K562 (cell line): ENCODE measurements around the gene AKIRIN1. TPM values are rescaled to one million over a fixed set of nuclear protein-coding genes. Genes with fewer than 3 reads are reported as not detected.
A peak's percentile ranks its signal among the peaks of the same experiment; 100 is the strongest.

Experiments
- ATAC-seq: fragments of 200-7000 bp; cut with Tn5 transposase; 3 replicates; pipeline ENCODE4 v1.9.1; 2020; ENCODE audit warnings: moderate library complexity
- BruUV-seq: library from RNA; stranded (reverse); fragments of 400-500 nt; replicated peaks from 2 replicates; lab custom pipeline; 2021; lab: Mats Ljungman, UMichigan
- CTCF ChIA-PET: fragments of 300-600 bp; formaldehyde crosslinking; extraction: SDS; loops from one replicate; lab custom pipeline; 2021; ENCODE audit warnings: low intra/inter-chr PET ratio; lab: Yijun Ruan, JAX
- POLR2A ChIA-PET: fragments of 300-600, 350-650 bp; sonication (Branson Sonifier 250); formaldehyde crosslinking; extraction: SDS; loops from one replicate; lab custom pipeline; 2021; ENCODE audit warnings: antibody characterized with exemption, inconsistent platforms; lab: Yijun Ruan, JAX
- DNase-seq, 4 experiments: peaks; one replicate each; pipeline versions ENCODE4 v3.0.0 to v3.0.0-alpha.2; 2011 to 2018; ENCODE audit warnings: low spot score in 3 of 4, mixed read lengths in 3 of 4; ENCODE audit errors: extremely low read depth in 1 of 4
- FAIRE-seq: peaks from 2 replicates; lab custom pipeline; 2011; peaks lifted over from hg19 to GRCh38; lab: Jason Lieb, UNC
- H2AFZ ChIP-seq: 2 replicates; pipeline ENCODE4 v1.6.0; 2011; ENCODE audit warnings: low read depth, low read length, control low read depth, inconsistent platforms
- H3K27ac ChIP-seq: fragments of 200-600 bp; 3 replicates; pipeline ENCODE4 v1.8.0; 2011; ENCODE audit warnings: low read depth, mild to moderate bottlenecking, control low read depth, inconsistent platforms, low read length, moderate library complexity, mixed read lengths; ENCODE audit errors: extremely low read depth
- H3K27me3 ChIP-seq, 2 experiments: fragments of 300-600 bp in 1 of 2; 2 replicates in 1 of 2; 3 replicates in 1 of 2; pipeline versions ENCODE4 v1.6.0 to v1.8.0; 2011; ENCODE audit warnings: inconsistent platforms in 2 of 2, low read length in 2 of 2, mild to moderate bottlenecking in 1 of 2, mixed read lengths in 1 of 2, moderate library complexity in 1 of 2; ENCODE audit not compliant: control insufficient read depth in 2 of 2, insufficient read depth in 2 of 2
- H3K36me3 ChIP-seq: fragments of 300-600 bp; 3 replicates; pipeline ENCODE4 v1.8.0; 2011; ENCODE audit warnings: mild to moderate bottlenecking, low read length, inconsistent platforms; ENCODE audit not compliant: control insufficient read depth, insufficient read depth
- H3K4me1 ChIP-seq, 2 experiments: fragments of 200-600 bp in 1 of 2; replicated peaks in 1 of 2; 2 replicates in 1 of 2; 3 replicates in 1 of 2; pipeline versions ENCODE4 v1.5.1 to v1.8.0; 2011; ENCODE audit warnings: inconsistent platforms in 2 of 2, low read length in 2 of 2, mild to moderate bottlenecking in 1 of 2, mixed read lengths in 1 of 2, moderate library complexity in 1 of 2; ENCODE audit not compliant: control insufficient read depth in 2 of 2, insufficient read depth in 2 of 2
- H3K4me2 ChIP-seq: 2 replicates; pipeline ENCODE4 v1.6.1; 2011; ENCODE audit warnings: low read length, control low read depth, inconsistent platforms, mixed read lengths; ENCODE audit not compliant: insufficient read depth
- H3K4me3 ChIP-seq: fragments of 200-600 bp; sonication (generic), shearing (Covaris generic); 2 replicates; pipeline ENCODE4 v1.5.1; 2016; ENCODE audit warnings: control low read depth, inconsistent platforms
- H3K79me2 ChIP-seq: fragments of 200-600 bp; 3 replicates; pipeline ENCODE4 v1.8.0; 2011; ENCODE audit warnings: low read length, inconsistent platforms; ENCODE audit not compliant: control insufficient read depth, insufficient read depth
- H3K9ac ChIP-seq, 2 experiments: 2 replicates each; pipeline versions ENCODE4 v1.6.0 to v1.6.1; 2011; ENCODE audit warnings: low read depth in 2 of 2, low read length in 2 of 2, control low read depth in 1 of 2, inconsistent platforms in 1 of 2, mild to moderate bottlenecking in 1 of 2, mixed read lengths in 1 of 2; ENCODE audit not compliant: insufficient read depth in 1 of 2
- H3K9me1 ChIP-seq: one replicate; pipeline ENCODE4 v1.6.0; 2011; ENCODE audit warnings: inconsistent platforms, mild to moderate bottlenecking, low read length, moderate library complexity; ENCODE audit not compliant: control insufficient read depth, insufficient read depth
- H3K9me3 ChIP-seq: replicated peaks from 2 replicates; pipeline ENCODE4 v1.5.1; 2011; ENCODE audit warnings: low read depth, low read length, inconsistent platforms; ENCODE audit not compliant: control insufficient read depth, insufficient read depth
- H4K20me1 ChIP-seq: replicated peaks from 2 replicates; pipeline ENCODE4 v1.6.1; 2011; ENCODE audit warnings: low read length, inconsistent platforms, mixed read lengths; ENCODE audit not compliant: control insufficient read depth, insufficient read depth
- BRD9 ChIP-seq: fragments of 450-650 bp; IDR thresholded peaks from 2 replicates; pipeline ENCODE4 v1.6.1; 2018; ENCODE audit warnings: low read depth; ENCODE audit not compliant: partially characterized antibody
- CTCF ChIP-seq, 3 experiments: IDR thresholded peaks in 2 of 3; conservative IDR thresholded peaks in 1 of 3; 2 replicates each; pipeline ENCODE4 v1.5.1; 2011 to 2012; ENCODE audit warnings: low read length in 3 of 3, mild to moderate bottlenecking in 3 of 3, control low read depth in 2 of 3, improper control_type of control experiment in 1 of 3, inconsistent platforms in 1 of 3, low read depth in 1 of 3, mixed read lengths in 1 of 3, moderate library complexity in 1 of 3; ENCODE audit not compliant: insufficient read depth in 2 of 3
- GABPB1 ChIP-seq: sonication (generic); formaldehyde crosslinking; IDR thresholded peaks from 2 replicates; pipeline ENCODE4 v1.8.0; 2022; ENCODE audit warnings: mild to moderate bottlenecking, missing genetic modification reagents
- GATA2 ChIP-seq: sonication (generic); formaldehyde crosslinking; IDR thresholded peaks from 2 replicates; pipeline ENCODE4 v1.4.0; 2020; ENCODE audit warnings: mild to moderate bottlenecking, missing genetic modification reagents
- HMBOX1 ChIP-seq: sonication (generic); IDR thresholded peaks from 2 replicates; pipeline ENCODE4 v1.6.1; 2016
- HOXB6 ChIP-seq: fragments of 250-450 bp; sonication (Bioruptor Pico); IDR thresholded peaks from 2 replicates; pipeline ENCODE4 v1.5.1; 2022; ENCODE audit warnings: mild to moderate bottlenecking, borderline replicate concordance
- MEIS2 ChIP-seq: fragments of 450-650 bp; IDR thresholded peaks from 2 replicates; pipeline ENCODE4 v1.6.1; 2014; ENCODE audit warnings: mild to moderate bottlenecking; ENCODE audit not compliant: partially characterized antibody
- NRF1 ChIP-seq, 2 experiments: fragments of 450-650 bp; IDR thresholded peaks in 1 of 2; conservative IDR thresholded peaks in 1 of 2; 2 replicates each; pipeline ENCODE4 v1.6.1; 2014; ENCODE audit warnings: mild to moderate bottlenecking in 2 of 2
- PBX2 ChIP-seq, 2 experiments: IDR thresholded peaks in 1 of 2; conservative IDR thresholded peaks in 1 of 2; 2 replicates each; pipeline ENCODE4 v1.6.1; 2016; ENCODE audit warnings: low read depth in 2 of 2, mild to moderate bottlenecking in 1 of 2, missing compliant biosample characterization in 1 of 2, missing genetic modification characterization in 1 of 2, moderate library complexity in 1 of 2
- YY1 ChIP-seq, 3 experiments: IDR thresholded peaks; 2 replicates each; pipeline ENCODE4 v1.6.1; 2011; ENCODE audit warnings: low read length in 2 of 3, mild to moderate bottlenecking in 2 of 3, moderate library complexity in 2 of 3, borderline replicate concordance in 1 of 3, control low read depth in 1 of 3, low read depth in 1 of 3; ENCODE audit not compliant: insufficient read depth in 3 of 3, insufficient replicate concordance in 2 of 3, control insufficient read depth in 1 of 3, insufficient read length in 1 of 3; ENCODE audit errors: extremely low read depth in 1 of 3
- ZNF263 ChIP-seq: sonication (generic); formaldehyde crosslinking; IDR thresholded peaks from 2 replicates; pipeline ENCODE4 v1.8.0; 2022; ENCODE audit warnings: mild to moderate bottlenecking, missing genetic modification reagents, borderline replicate concordance
- ZNF79 ChIP-seq: fragments of 250-450 bp; sonication (Bioruptor Pico); IDR thresholded peaks from 2 replicates; pipeline ENCODE4 v1.4.0; 2020; ENCODE audit warnings: low read depth, mild to moderate bottlenecking, moderate library complexity
- WGBS: fragments of 100-300 bp; shearing (Covaris generic); methylation state at CpG from one replicate; pipeline ENCODE4 v1.1.6; 2016; ENCODE audit warnings: low coverage, mixed read lengths; ENCODE audit not compliant: insufficient coverage; ENCODE audit errors: missing lambda C conversion rate; 5-methylcytosine and 5-hydroxymethylcytosine counted together
- in situ Hi-C: fragments of 300-500 bp; cut with MboI; formaldehyde crosslinking; loops from 4 replicates; pipeline ENCODE4 v1.15.0; 2018; ENCODE audit warnings: inconsistent platforms, mixed read lengths
- intact Hi-C: fragments of 100-400 bp; cut with micrococcal nuclease; formaldehyde crosslinking; loops from 2 replicates; pipeline ENCODE4 v1.14.2; 2022
- polyA plus RNA-seq, 8 experiments: library from polyadenylated mRNA; depleted of rRNA in 4 of 8; stranded (reverse) in 5 of 8; unstranded in 3 of 8; fragments of >200 nt; fragmentation: Nextera tagmentation in 2 of 8; fragmentation: Illumina TruSeq in 1 of 8; extraction: Ambion mirVana in 2 of 8; extraction: Trizol in 1 of 8; gene quantifications; 2 replicates each; pipeline versions ENCODE4 v1.2.1 to v1.2.3, GENCODE V29; 2011 to 2014; ENCODE audit warnings: inconsistent platforms in 1 of 8, missing spikeins in 1 of 8
- total RNA-seq, 7 experiments: library from RNA; depleted of rRNA in 6 of 7; stranded (reverse); fragments of >200 nt in 6 of 7; fragmentation: Illumina TruSeq in 2 of 7; extraction: Trizol in 2 of 7; gene quantifications; 2 replicates each; pipeline versions ENCODE4 v1.2.1 to v1.2.3, GENCODE V29; 2011 to 2021; ENCODE audit warnings: low replicate concordance in 1 of 7
- TF ChIP-seq, protein P1 (sequence below): fragments of 250-450 bp; sonication (Bioruptor Pico); IDR thresholded peaks from 2 replicates; pipeline ENCODE4 v1.8.0; 2021; ENCODE audit warnings: mild to moderate bottlenecking, moderate library complexity

Gene AKIRIN1
- total and polyA plus RNA-seq, 9 of the 15 experiments (the other 6 are each of a cell fraction or from before 2014, with no cell fraction given): 11.5 to 139 (median 83.4) TPM

- Histone ChIP-seq H3K9me3 (no peaks in the 10 kb centered on the region), H3K9ac (peak overlapping the region in 1 of 2 experiments; percentile 1; a peak in 1 of 4 replicates), H4K20me1 (no peaks in the 10 kb centered on the region), H3K9me1 (peaks cover 3% of the 10 kb centered on the region), H3K4me2 (peak overlapping the region; percentile 15; the same call in 1 of the 2 replicates), H3K4me3 (no peak overlapping the region), H3K27me3 (no peaks in the 10 kb centered on the region), H3K27ac (no peak overlapping the region), H3K36me3 (no peaks in the 10 kb centered on the region; the same call in 2 of the 3 replicates), H3K79me2 (no peaks in the 10 kb centered on the region), H2AFZ (peak overlapping the region; percentile 44), H3K4me1 (peaks cover 29 to 30% of the 10 kb centered on the region in 2 experiments)
- ATAC-seq (peak; percentile 88), FAIRE-seq (peak; percentile 76), DNase-seq (peak; percentile 59 to 70 (median 64))
- in situ Hi-C loops (no loop called here), intact Hi-C loops (no loop called here)
- 47% methylated on average over 1 of the region's 1 CpG for WGBS
- ChIA-PET POLR2A (interaction anchor here (0.6 to 1.4 kb wide), 5 partner anchors 9 to 1037 kb away, joined by 3 to 5 read pairs (median 3); partner anchors contain the start of gene NDUFS5), CTCF (no interaction called here)
- no TSS peak for BruUV-seq
- TF ChIP-seq PBX2 (CRISPR knock-in tag; IDR thresholded peaks at IDR 0.05; ENCODE audit: low read depth) (no peak), PBX2 (tag; conservative IDR thresholded peaks at IDR 0.05; ENCODE audit: low read depth) (0 out of 2 replicates have a peak, but pooled peaks have one; percentile 17), MEIS2 (peak; percentile 26), GABPB1 (CRISPR knock-in tag) (0 out of 2 replicates have a peak, but pooled peaks have one; percentile 17), HMBOX1 (peak; percentile 90), ZNF79 (CRISPR knock-in tag) (no peak), ZNF263 (CRISPR knock-in tag) (peak; percentile 82; the same call in 1 of the 2 replicates), BRD9 (no peak), CTCF (IDR thresholded peaks at IDR 0.05 in 2 of 3, conservative IDR thresholded peaks at IDR 0.05 in 1 of 3; ENCODE audit: insufficient read depth in 2 of 3, low read depth in 1 of 3, low read length in 3 of 3) (peak; percentile 19 to 21 (median 19); a peak in 3 of 6 replicates), HOXB6 (CRISPR knock-in tag) (no peak), GATA2 (peak; percentile 47; the same call in 1 of the 2 replicates), YY1 (IDR thresholded peaks at IDR 0.05; ENCODE audit: borderline replicate concordance in 1 of 3, control insufficient read depth in 1 of 3, extremely low read depth in 1 of 3, insufficient read depth in 3 of 3, insufficient read length in 1 of 3, insufficient replicate concordance in 2 of 3, low read depth in 1 of 3, low read length in 2 of 3) (peak in 1 of 3 experiments; percentile 39), NRF1 (conservative IDR thresholded peaks at IDR 0.05 in 1 of 2, IDR thresholded peaks at IDR 0.05 in 1 of 2) (peak; percentile 20 to 25; a peak in 1 of 4 replicates)
- TF ChIP-seq, protein P1, sequence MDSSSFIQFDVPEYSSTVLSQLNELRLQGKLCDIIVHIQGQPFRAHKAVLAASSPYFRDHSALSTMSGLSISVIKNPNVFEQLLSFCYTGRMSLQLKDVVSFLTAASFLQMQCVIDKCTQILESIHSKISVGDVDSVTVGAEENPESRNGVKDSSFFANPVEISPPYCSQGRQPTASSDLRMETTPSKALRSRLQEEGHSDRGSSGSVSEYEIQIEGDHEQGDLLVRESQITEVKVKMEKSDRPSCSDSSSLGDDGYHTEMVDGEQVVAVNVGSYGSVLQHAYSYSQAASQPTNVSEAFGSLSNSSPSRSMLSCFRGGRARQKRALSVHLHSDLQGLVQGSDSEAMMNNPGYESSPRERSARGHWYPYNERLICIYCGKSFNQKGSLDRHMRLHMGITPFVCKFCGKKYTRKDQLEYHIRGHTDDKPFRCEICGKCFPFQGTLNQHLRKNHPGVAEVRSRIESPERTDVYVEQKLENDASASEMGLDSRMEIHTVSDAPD (CRISPR knock-in tag): no peak
Observed at GRCh38 chr1:39044762-39045161, 53.7 kb downstream of the AKIRIN1 start.
